Body of pancreas (tissue), 4 donors: ENCODE data around the gene TTC1. TPM values are rescaled to one million over a fixed set of nuclear protein-coding genes. Genes with fewer than 3 reads are reported as not detected.

Source experiments
- ATAC-seq: fragments of 150-250 bp; one replicate; pipeline ENCODE4 v1.9.1; 2016
- DNase-seq, 4 donors: peaks; one replicate each; pipeline ENCODE4 v3.0.0-alpha.2; 2019
- H3K27ac ChIP-seq, 4 donors: fragments of 200-600 bp; sonication (generic); 1 replicate in 3 of 4; 2 replicates in 1 of 4; pipeline versions ENCODE4 v1.5.1 to v1.6.1; 2016 to 2019; ENCODE audit warnings: mild to moderate bottlenecking in 1 of 4, mixed read lengths in 1 of 4, moderate library complexity in 1 of 4
- H3K27me3 ChIP-seq, 2 donors: fragments of 200-600 bp; sonication (generic); one replicate each; pipeline ENCODE4 v1.6.0; 2016; ENCODE audit warnings: mild to moderate bottlenecking in 1 of 2
- H3K36me3 ChIP-seq, 2 donors: fragments of 200-600 bp; sonication (generic); replicated peaks in 1 of 2; 2 replicates each; pipeline ENCODE4 v1.5.1; 2016; ENCODE audit warnings: low read depth in 2 of 2; ENCODE audit not compliant: insufficient read depth in 1 of 2
- H3K4me1 ChIP-seq: fragments of 200-600 bp; sonication (generic); one replicate; pipeline ENCODE4 v1.6.0; 2016
- H3K4me3 ChIP-seq, 2 donors: fragments of 200-600 bp; sonication (generic); 1 replicate in 1 of 2; 2 replicates in 1 of 2; pipeline ENCODE4 v1.5.1; 2016 to 2019
- H3K9me3 ChIP-seq, 3 donors: fragments of 200-600 bp; sonication (generic); 1 replicate in 2 of 3; 2 replicates in 1 of 3; pipeline ENCODE4 v1.5.1; 2016
- POLR2A ChIP-seq, 3 donors: fragments of 450-650 bp; IDR thresholded peaks; one replicate each; pipeline ENCODE4 v1.6.1; 2016; ENCODE audit warnings: antibody characterized with exemption in 3 of 3, mild to moderate bottlenecking in 2 of 3
- WGBS, 2 donors: methylation state at CpG; one replicate each; pipeline ENCODE4 v1.1.5; 2017; 5-methylcytosine and 5-hydroxymethylcytosine counted together
- intact Hi-C: fragments of 100-400 bp; cut with DNase I; formaldehyde crosslinking; loops from one replicate; pipeline ENCODE4 v1.15.1; 2023
- total RNA-seq, 2 donors: library from RNA; depleted of rRNA; stranded (reverse); fragments of >200 nt; gene quantifications; one replicate each; pipeline ENCODE4 v1.1.0, GENCODE V29; 2016
- TF ChIP-seq, protein P1 (sequence below), 7 experiments: fragments of 450-650 bp in 4 of 7; fragments of 200-600 bp in 3 of 7; sonication (generic) in 3 of 7; IDR thresholded peaks; one replicate each; pipeline ENCODE4 v1.5.1; 2016 to 2019; ENCODE audit warnings: antibody characterized with exemption in 7 of 7

TTC1 gene
- total RNA-seq, 2 donors from 2014 or later = 11.2 to 26.4 TPM

DNA sequence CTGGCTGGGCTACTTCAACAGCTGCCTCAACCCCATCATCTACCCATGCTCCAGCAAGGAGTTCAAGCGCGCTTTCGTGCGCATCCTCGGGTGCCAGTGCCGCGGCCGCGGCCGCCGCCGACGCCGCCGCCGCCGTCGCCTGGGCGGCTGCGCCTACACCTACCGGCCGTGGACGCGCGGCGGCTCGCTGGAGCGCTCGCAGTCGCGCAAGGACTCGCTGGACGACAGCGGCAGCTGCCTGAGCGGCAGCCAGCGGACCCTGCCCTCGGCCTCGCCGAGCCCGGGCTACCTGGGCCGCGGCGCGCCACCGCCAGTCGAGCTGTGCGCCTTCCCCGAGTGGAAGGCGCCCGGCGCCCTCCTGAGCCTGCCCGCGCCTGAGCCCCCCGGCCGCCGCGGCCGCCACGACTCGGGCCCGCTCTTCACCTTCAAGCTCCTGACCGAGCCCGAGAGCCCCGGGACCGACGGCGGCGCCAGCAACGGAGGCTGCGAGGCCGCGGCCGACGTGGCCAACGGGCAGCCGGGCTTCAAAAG is 36.9 kb upstream of the TTC1 start:
- Histone ChIP-seq H3K27me3 (no peaks in the 10 kb centered on the region), H3K4me1 (peaks cover 3% of the 10 kb centered on the region), H3K27ac (no peak overlapping the region), H3K36me3 (no peaks in the 10 kb centered on the region), H3K9me3 (no peaks in the 10 kb centered on the region), H3K4me3 (no peak overlapping the region)
- ATAC-seq = peak; percentile 38
- peak in 3 of 4 donors; percentile 15 to 40 (median 24) for DNase-seq
- intact Hi-C loops = no loop called here
- no peak for TF ChIP-seq POLR2A (IDR thresholded peaks at IDR 0.05)
- TF ChIP-seq, protein P1, sequence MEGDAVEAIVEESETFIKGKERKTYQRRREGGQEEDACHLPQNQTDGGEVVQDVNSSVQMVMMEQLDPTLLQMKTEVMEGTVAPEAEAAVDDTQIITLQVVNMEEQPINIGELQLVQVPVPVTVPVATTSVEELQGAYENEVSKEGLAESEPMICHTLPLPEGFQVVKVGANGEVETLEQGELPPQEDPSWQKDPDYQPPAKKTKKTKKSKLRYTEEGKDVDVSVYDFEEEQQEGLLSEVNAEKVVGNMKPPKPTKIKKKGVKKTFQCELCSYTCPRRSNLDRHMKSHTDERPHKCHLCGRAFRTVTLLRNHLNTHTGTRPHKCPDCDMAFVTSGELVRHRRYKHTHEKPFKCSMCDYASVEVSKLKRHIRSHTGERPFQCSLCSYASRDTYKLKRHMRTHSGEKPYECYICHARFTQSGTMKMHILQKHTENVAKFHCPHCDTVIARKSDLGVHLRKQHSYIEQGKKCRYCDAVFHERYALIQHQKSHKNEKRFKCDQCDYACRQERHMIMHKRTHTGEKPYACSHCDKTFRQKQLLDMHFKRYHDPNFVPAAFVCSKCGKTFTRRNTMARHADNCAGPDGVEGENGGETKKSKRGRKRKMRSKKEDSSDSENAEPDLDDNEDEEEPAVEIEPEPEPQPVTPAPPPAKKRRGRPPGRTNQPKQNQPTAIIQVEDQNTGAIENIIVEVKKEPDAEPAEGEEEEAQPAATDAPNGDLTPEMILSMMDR (IDR thresholded peaks at IDR 0.05) = no peak
- WGBS, 2 donors = 2% methylated on average over 74 of the region's 76 CpGs; no CpG with 5 or more reads in 1 of the 2 donors

DNA sequence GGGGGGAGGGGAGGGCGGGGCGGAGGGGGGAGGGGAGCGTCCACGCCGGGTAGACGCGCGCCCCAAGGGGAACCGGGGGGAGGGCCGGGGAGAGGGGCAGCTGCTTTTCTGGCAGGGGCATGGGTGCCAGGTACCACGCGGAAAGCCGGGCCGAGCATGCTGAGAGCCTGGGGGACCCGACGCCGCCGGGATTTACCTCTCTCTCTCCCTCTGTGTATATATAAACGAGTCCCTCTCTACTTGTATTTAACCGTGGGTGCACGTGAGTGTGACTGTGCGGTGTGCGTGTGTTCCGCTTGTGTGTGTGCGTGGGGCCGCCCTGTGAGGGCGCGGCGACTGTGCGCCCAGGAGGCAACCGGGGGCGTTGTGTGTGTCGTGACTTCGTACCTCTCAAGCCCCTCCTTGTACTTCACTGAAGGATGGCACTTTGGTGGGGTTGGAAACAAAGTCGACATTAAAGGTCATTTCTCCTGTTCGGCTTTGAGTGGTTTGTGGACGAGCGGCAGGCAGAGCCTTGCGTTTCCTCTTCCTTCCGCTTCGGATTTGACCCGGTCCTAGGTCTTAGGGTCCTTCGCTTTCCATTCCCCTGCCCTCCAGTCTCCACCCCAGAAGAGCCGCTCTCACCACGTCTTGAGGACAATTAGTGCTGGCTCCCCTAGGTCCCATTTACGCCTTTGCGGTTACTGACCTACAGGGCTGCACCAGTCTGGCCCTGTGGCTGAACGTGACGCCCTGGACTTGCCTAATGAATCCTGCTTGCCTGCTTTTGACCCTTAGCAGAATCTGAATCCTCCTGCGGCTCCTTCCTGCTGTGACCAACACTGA is 36.2 kb upstream of the TTC1 start:
- Histone ChIP-seq H3K36me3 (no peaks in the 10 kb centered on the region), H3K27me3 (no peaks in the 10 kb centered on the region), H3K9me3 (no peaks in the 10 kb centered on the region), H3K4me3 (no peak overlapping the region), H3K27ac (no peak overlapping the region), H3K4me1 (peaks cover 3% of the 10 kb centered on the region)
- 20 to 34% methylated on average over 33 to 48 of the region's 50 CpGs for WGBS, 2 donors
- TF ChIP-seq, protein P1 (IDR thresholded peaks at IDR 0.05) = no peak
- no peak for TF ChIP-seq POLR2A (IDR thresholded peaks at IDR 0.05)
- intact Hi-C loops = no loop called here
- DNase-seq (no peak), ATAC-seq (no peak)

DNA sequence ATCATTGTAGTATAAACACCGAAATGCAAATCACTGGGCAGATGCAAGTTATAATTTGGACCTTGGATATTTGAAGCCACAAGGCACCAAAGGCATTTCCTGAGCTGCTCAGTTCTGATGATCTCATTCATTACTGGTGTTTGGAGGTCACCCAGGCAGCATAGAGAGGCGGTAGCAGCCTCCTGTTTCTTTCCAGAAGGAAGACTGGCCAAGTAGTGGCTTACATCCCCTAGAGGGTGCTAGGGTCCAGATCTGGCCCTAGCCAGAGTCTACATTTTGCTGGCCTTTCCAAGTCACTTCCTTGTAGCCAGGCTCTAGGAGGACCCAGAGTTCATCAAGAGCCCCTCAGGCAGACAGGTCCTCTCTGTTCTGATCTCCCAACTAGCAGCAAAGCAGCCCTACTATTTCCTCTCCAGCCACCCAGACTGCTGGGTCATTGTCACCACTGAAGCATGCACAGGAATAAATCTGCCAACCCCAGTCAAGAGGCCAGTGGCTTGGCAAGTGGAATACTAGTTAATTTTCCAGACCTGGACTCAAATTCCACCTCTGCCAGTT is 33.4 kb upstream of the TTC1 start:
- Histone ChIP-seq H3K36me3 (no peaks in the 10 kb centered on the region), H3K27ac (no peak overlapping the region), H3K9me3 (no peaks in the 10 kb centered on the region), H3K4me1 (peaks cover 3% of the 10 kb centered on the region), H3K4me3 (no peak overlapping the region), H3K27me3 (no peaks in the 10 kb centered on the region)
- intact Hi-C loops = no loop called here
- no peak for TF ChIP-seq POLR2A (IDR thresholded peaks at IDR 0.05)
- TF ChIP-seq, protein P1 (IDR thresholded peaks at IDR 0.05) = no peak
- peak; percentile 33 for ATAC-seq
- WGBS, 2 donors = 57 to 79% methylated on average over 2 of the region's 2 CpGs
- no peak for DNase-seq

DNA sequence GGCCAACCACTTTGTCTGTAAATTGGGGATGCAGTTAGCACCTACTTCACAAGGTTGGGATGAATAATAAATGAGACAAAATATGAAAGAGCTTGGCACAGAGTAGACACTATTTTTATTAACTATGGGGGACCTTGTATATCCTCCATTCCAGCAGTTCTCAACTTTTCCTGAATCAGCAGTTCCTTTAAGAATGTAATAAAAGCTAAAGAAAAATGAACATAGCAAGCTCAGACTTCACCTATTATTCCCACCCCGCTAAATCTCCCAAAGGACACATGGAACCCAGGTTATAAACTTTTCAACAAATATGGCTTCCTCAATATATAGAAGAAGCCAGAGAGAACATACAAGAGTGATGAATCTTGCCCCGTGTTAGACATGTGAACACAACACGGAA is 32.0 kb upstream of the TTC1 start:
- H3K36me3 ChIP-seq = no peaks in the 10 kb centered on the region
- no peaks in the 10 kb centered on the region for H3K9me3 ChIP-seq
- WGBS, 2 donors = 74 to 81% methylated on average over 3 of the region's 3 CpGs
- H3K27ac ChIP-seq = no peak overlapping the region
- no peaks in the 10 kb centered on the region for H3K27me3 ChIP-seq
- no peak for TF ChIP-seq POLR2A (IDR thresholded peaks at IDR 0.05)
- TF ChIP-seq, protein P1 (IDR thresholded peaks at IDR 0.05) = no peak
- no peak overlapping the region for H3K4me3 ChIP-seq
- peaks cover 3% of the 10 kb centered on the region for H3K4me1 ChIP-seq
- intact Hi-C loops = no loop called here
- ATAC-seq (no peak), DNase-seq (no peak)
